Right renal cortex interstitium (tissue), 3 donors: ENCODE data around the gene OR2T2. TPM values are rescaled to one million over a fixed set of nuclear protein-coding genes. Genes with fewer than 3 reads are reported as not detected.
"Not testable (repeated sequence)": the region's sequence is repeated elsewhere in the genome, so short reads cannot be mapped to it uniquely, and the experiment has no call there.

Source experiments
- DNase-seq, 3 donors: peaks; one replicate each; pipeline ENCODE4 v3.0.0-alpha.2; 2013; ENCODE audit warnings: low read depth in 3 of 3, low spot score in 2 of 3
- polyA plus RNA-seq, 3 donors: library from polyadenylated mRNA; unstranded; fragments of 120-200 nt; gene quantifications; one replicate each; pipeline ENCODE4 v1.2.1, GENCODE V29; 2013; ENCODE audit not compliant: insufficient read length in 3 of 3

OR2T2 gene, protein sequence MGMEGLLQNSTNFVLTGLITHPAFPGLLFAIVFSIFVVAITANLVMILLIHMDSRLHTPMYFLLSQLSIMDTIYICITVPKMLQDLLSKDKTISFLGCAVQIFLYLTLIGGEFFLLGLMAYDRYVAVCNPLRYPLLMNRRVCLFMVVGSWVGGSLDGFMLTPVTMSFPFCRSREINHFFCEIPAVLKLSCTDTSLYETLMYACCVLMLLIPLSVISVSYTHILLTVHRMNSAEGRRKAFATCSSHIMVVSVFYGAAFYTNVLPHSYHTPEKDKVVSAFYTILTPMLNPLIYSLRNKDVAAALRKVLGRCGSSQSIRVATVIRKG
- not detected for polyA plus RNA-seq

DNA sequence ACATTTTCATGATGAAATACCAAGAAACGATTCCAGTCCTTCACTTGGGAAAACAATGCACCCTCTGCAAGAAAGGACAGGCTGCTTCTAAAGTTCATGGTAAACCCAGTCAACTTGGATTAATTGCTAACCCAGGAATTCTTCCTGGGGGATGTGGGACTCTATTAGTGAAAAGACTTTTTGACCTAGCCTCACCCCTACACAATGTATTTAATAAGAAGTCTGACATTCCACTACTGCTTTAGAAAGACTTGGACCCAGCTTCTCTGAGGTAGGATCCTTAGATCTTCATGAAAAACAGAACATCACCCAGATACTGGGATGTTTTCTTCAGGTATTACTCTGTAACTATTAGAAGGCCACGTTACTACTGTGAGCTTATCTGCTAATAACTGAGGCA, at the start of gene OR2T2:
Gene OR2T2 (plus strand): TSS at position 239 of the 400 bp plus-strand sequence. CDS start 7,161 bp downstream, outside the sequence.
- DNase-seq, result not testable (repeated sequence)

DNA sequence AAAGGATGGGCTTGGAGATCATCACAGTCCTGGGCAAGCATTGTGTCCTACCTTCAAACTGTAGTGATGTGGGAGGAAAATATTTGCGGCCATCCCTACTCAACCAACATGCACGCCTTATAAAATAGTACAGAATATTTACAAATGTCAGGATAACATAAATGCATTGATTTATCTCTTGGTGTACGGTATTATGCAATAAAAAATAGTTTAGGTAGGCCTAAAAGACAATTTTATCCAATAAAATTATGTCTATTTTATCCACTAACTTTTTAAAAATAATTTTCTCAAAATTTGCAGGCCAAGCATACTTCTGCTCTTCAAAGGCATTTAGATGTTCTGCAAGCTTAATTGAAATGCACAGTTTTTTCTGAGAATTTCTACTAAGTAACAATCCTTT, 42.7 kb upstream of the OR2T2 start, which contains the start of gene OR2T1:
Gene OR2T1 (plus strand): TSS at position 301 of the 400 bp plus-strand sequence. CDS start 3,100 bp downstream, outside the sequence.
- no peak for DNase-seq

DNA sequence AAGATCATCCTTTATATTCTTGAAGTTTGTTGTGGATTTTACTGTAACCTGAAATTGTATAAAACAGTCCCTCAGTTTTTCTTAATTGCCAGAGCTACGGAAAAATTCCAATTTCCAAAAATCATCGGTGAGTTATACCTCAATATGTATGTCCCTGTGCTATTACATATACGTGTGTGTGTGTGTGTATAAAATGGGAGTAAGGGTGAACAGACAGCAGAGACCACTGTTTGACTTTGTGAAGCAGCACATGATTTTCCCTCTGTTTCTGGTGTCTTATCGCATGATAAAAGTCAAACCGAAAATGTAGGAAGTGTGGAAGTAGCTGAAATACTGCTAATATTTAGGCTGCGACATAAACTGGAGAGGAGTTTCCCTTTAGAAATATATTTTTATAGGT, 41.4 kb upstream of the OR2T2 start:
- DNase-seq, result no peak

DNA sequence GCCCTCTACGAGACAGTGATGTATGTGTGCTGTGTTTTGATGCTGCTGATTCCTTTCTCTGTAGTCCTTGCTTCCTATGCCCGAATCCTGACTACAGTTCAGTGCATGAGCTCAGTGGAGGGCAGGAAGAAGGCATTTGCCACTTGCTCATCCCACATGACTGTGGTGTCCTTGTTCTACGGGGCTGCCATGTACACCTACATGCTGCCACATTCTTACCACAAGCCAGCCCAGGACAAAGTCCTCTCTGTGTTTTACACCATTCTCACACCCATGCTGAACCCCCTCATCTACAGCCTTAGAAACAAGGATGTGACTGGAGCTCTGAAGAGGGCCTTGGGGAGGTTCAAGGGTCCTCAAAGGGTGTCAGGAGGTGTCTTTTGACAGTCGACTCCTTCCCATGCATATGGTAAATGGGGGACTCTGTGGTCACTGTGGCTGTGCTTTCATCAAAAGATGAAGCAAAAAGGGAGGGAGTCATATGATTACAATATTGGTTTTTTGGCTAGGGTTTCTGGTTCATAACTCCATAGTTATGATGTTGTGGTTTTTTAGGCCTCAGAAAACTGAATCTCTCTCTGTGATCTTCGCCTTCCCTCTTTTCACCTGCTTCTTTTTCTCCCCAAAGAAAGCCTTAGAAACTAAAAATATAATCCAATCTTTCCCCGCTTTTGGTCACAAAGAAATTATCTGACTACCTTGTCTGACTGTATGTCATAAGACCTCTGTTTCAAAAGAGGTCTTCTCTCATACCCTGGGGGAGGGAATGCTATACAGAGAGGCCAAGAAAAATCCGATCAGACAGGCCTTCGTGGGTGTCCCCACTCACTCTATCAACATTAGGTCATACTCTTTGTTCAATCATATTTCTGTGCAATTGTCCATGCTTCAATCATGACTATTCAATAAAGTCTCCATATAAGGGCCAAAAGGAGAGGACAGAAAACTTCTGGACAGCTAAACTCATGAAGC, 38.4 kb upstream of the OR2T2 start:
- DNase-seq, result no peak

DNA sequence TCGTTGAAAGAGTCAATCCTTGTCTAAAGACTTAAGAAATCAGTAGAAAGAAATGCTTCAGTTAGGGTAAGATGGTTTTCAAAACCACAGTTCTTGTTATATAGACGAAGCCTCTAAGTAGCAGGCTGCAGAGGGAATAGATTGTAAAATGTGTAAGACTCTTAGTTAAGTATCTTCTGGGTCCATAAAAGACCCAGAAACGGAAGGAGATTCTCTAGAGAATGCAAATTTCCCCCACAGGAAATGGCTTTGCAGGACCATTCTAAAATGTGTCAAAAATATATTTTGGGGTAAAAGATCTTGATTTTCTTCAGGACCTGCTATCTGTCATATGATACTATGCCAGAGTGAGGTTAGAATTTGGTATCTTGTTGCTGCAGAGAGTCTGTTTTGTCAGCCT, 29.2 kb upstream of the OR2T2 start:
- DNase-seq, result no peak

DNA sequence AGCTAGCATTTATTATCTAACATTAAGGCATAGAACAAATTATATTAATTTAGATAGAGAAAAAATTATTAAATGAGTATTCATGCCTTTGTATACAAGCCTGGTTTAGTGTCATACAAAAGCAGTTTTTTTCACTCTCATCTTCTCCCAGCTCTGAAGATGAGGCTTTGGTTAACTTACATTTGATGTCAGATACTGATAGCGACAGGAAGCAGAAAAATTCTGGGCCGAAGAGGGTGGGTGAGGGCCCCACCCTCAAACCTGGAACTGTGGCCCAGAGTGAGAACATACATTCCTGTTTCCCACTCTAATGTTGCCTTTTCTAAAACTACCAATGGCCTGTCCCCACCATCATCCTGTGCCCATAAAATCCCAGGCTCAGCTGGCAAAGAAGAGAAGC, 27.6 kb upstream of the OR2T2 start:
- no peak for DNase-seq

DNA sequence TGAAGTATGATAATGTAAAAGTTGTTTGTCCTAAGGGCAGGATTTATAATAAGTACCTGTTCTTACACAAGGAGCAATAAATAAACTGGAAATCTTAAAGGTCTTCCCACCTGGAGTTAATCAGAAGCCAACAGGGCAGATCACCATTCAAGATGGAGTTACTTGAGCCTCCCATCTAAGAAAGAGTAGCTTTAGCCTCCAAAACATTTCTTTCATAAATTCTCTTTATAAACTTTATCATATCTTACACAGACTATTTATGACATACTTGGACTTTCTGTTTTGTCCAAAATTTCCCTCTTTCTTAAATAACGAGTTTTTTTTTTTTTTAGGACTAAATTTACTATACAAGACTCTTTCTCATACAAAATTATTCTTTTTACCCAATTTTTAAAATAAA, 24.1 kb upstream of the OR2T2 start:
- DNase-seq, result no peak

DNA sequence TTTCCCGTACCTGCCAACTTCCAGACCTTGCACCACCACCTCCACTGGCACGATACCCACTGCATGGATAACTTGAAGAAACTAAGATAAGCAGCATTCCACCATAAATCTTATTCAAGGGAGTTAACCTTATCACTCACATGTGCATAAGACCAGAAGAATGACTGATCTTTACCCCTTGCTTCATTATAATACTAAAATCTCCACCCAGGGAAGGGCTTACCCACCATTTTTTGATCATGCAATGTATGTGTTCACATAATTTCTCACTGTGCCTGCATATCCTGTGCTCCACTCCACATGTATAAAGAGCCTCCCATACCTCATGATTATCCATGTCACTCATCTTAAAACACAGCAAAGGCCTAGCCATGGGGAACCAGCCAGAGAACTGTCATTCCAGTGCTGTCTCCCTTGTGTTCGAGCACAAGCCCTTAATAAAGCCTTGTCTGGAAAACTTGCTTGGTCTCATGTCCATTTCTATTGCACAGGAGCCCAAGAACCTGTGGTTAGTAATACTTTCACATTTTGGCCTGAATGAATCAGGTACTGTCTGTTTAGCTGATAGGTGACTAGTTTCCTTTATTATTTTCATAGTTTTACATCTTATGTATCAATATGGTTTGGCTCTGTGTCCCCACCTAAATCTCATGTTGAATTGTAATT, 17.8 kb upstream of the OR2T2 start:
- DNase-seq, result not testable (repeated sequence)

DNA sequence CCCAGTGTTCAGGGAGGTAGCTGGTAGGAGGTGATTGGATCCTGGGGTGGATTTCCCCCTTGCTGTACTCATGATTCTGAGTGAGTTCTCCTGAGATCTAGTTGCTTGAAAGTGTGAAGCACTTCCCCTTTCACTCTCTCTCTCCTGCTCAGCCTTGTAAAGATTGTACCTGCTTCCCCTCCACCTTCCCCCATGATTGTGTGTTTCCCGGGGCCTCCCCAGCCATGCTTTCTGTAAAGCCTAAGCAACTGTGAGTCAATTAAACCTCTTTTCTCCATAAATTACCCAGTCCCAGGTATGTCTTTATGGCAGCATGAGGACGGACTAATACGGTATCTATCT, 17.3 kb upstream of the OR2T2 start:
- DNase-seq, result not testable (repeated sequence)

DNA sequence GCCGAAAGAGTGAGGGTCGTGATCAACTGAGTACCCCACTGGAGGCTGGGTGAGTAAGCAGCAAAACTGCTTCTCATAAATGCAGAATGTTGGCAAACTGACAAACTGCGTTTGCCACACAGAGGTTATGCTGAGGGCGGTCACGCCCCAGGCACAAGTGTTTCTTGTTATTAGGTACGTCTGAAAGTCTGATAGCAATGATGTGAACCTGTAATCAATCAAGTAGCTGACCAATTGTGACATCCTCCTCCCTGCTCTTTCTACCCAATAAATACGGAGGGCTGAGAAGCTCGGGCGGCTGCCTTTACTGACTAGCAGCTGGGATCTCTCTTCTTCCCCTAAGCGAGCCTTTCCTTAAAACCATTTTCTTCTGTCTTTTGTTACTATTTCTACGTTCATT, 13.8 kb upstream of the OR2T2 start:
- not testable (repeated sequence) for DNase-seq

DNA sequence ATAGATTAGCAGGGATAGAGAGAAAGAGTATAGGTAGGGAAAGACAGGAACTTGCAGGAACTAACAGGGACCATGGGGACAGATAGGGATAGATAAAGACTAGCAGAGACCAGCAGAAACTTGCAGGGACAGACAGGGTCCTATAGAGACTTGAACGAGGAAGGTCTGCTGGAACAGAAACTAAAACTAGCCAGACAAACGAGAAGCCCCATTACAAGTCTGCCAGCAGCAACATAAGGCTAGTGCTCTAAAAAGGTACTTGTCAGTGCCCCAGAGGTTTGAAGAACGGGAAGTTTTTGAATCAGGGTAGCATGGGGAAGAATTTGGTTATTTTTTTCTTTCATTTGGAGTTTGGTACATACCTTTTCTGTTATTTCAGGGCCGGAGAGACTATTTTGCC, 13.2 kb upstream of the OR2T2 start:
- not testable (repeated sequence) for DNase-seq

DNA sequence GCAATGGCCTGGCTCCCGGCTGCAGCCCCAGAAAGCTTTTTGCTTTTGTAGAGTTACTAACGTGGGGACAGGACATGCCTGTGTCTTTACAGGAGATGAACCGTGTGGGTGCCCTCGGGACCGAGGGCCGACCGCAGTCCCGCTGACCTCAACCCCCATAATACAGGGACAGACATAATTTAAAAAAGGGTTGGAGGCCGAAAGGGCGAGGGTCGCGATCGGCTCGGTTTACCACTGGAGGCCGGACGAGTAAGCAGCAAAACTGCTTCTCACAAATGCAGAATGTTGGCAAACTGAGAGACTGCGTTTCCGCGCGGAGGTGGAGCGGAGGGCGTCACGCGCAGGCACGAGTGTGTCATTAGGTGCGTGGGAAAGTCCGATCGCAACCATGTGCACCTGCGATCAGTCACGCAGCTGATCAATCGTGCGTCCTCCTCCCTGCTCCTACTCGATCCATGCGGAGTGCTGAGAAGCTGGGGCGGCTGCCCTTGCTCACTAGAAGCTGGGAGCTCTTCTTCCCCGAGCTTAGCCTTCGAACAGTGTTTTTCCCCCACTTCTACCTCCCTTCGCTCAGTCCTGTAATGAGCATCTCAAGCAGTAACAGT, 11.5 kb upstream of the OR2T2 start:
- DNase-seq, result not testable (repeated sequence)

DNA sequence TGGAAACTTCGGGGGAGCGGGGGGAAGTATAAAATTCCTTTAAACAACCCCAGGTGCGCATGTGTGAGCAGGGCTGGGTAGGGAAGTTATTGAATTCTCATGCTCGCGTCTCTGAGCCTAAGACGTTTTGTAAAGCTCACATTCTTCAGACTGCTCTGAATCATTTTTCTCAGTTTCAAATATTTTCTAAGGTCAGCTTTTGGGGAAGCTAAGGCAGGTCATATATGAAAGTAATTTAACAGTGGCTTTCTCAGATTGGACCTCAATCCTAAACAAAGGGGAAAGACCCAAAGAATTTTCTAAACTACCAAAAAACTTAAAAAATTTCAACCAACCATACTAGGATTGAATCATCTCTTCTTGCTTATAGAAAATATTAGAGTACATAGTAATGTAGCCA, 10.5 kb upstream of the OR2T2 start:
- DNase-seq, result not testable (repeated sequence)

DNA sequence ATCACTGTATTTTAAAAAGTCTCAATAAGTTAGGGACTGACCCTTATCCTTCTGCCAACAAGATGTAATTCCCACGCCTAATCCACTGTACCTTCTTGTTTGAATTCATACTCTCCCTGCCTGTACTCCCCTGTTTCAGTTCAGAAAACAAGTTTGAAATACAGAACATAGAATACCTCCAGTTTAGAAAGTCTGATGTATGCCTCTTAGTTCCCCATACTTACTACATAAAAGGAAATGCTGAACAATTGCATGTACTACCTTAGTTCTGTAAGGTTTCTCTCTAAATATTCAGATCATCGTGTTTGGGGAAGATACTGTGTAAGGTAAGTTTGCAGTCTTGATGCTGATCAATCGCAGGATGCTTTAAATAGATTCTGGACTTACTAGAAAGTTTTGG, 9.1 kb upstream of the OR2T2 start:
- not testable (repeated sequence) for DNase-seq

DNA sequence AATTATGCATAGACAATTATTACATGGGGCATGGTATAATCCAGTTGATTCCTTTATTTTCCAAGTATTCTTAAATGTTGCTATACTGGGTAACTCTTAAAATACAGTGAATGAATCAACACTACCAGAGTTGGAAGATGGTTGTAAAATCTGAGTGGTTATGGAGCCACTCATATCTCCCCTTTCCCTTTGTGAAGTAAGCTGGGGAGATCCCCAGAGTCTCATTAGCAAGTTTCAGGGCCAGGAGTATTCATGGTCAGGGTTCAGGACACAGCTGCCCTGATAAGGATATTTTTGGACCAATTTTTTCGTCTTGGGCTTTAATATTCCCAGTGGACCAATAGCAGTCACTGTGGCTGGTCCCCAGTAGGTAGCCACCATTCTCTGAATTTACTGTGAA, 6.8 kb upstream of the OR2T2 start:
- not testable (repeated sequence) for DNase-seq

DNA sequence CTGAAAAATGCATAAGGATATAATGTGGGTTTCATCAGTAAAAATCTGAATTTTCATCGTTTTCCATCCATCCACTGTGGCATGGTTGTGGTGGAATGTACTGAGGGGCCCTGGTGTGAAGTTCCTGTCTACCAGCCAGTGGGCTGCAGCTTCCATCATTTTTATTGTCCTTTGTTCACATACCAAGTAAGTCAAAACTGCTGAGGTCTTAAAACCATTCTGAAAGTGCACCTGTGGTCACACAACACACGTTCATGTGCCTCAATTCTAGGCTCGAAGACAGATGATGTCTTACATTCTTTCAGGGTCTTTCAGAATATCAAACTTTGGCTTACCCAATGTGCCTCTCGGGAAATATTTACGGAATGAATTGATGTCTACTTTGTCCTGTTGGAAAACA, 6.2 kb upstream of the OR2T2 start:
- not testable (repeated sequence) for DNase-seq

DNA sequence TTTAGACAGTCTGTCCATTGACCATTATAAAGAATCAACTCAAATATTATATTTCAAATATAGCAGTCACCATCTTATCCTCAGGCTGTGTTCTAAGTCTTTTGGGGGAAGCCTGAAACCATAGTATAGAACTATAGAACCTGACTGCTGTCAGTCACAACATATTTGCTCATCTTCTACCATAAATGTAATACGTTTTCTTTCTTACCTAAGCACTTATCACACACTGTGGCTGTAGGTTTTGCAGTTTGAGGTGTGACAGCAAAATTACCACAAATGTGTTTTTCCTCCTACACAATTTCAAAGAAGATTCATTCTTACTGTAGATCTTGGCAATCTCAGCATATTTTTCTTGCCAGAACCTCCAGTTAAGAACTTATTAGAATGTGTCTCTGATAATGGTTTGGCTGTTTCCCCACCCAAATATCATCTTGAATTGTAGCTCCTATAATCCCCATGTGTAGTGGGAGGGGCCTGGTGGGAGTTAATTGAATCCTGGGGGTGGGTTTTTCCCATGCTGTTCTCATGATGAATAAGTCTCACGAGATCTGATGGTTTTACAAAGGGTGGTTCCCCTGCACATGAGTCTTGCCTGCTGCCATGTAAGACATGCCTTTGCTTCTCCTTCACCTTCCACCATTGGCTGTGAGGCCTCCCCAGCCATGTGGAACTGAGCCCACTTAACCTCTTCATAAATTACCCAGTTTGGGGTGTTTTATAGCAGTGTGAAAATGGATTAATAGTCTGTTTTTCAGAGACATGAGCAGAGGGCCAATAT, 2.7 kb upstream of the OR2T2 start:
- DNase-seq, result not testable (repeated sequence)

DNA sequence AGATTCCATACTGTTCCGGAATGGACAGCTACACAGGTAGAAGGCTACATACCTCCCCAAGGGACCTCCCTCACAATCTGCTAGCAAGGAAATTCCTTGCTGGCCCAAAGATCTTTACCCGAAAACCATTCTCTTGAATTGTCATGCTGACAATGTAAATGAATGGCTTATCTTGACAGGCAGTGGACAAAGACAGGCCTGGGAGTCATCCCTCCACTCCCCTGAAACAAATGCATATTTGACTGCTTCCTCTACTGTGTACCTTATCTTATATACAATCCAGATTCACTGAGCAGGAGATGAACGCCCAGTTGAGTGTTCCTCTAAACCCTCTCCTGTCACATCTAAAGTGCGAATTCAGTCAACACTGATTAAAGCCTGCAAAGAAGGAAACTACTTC, 834 bp upstream of the OR2T2 start:
- DNase-seq, result not testable (repeated sequence)

DNA sequence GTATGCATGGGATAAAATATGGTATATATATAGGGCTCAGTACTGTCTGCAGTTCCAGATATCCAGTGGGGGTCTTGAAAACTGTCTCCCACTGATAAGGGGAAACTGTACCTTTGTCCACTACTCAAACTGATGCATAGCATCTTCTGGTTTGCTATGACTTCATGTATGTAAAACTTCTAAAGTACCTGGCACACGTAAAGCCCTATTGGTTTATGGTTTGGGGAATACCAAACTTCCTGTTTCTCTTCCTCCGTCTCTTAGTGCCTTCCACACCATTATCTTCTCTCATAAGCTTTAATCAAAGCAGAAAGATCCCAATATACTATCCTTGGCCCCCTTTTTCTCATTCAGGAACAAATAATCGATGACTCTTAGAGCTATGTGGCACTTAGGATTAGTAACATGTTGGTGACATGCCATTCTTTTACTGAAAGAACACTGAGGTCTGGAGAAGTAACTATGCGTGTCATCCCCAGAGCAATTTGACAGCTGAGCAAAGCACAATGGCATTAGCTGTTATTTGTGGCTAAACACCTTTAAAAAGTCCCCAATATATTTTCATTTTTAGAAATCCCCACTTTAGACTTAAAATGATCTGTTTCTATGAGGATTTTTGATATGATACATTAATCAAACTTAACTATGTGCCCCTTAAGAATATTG, 3.1 kb downstream of the OR2T2 start:
- not testable (repeated sequence) for DNase-seq
